ENCODE data around the gene TRIM40. TPM values are rescaled to one million over a fixed set of nuclear protein-coding genes. Genes with fewer than 3 reads are reported as not detected.

Gene TRIM40
- total and polyA plus RNA-seq, 2 of the 13 experiments (the other 11 are each of a cell fraction or from before 2014, with no cell fraction given): 0.58 TPM; not detected in 1

GRCh38 chr6:30091577-30092381 is 44.2 kb upstream of the TRIM40 start (continued):
- TF ChIP-seq ZNF691 (CRISPR knock-in tag; IDR thresholded peaks at IDR 0.05; ENCODE audit: borderline replicate concordance, low read depth) (0 out of 2 replicates have a peak, but pooled peaks have one; percentile 41), MYC (CRISPR knock-in tag; IDR thresholded peaks at IDR 0.05; ENCODE audit: borderline replicate concordance) (no peak), ZIK1 (CRISPR knock-in tag; IDR thresholded peaks at IDR 0.05; ENCODE audit: borderline replicate concordance, low read depth) (no peak), AKAP8 (CRISPR knock-in tag; IDR thresholded peaks at IDR 0.05) (no peak), ZNF580 (CRISPR knock-in tag; IDR thresholded peaks at IDR 0.05; ENCODE audit: borderline replicate concordance, low read depth) (no peak), RARA (CRISPR knock-in tag; IDR thresholded peaks at IDR 0.05) (peak; percentile 67), RXRA (CRISPR knock-in tag; IDR thresholded peaks at IDR 0.05) (no peak), ZNF232 (CRISPR knock-in tag; IDR thresholded peaks at IDR 0.05; ENCODE audit: borderline replicate concordance) (no peak), ZNF672 (CRISPR knock-in tag; IDR thresholded peaks at IDR 0.05) (no peak), ATF2 (CRISPR knock-in tag; IDR thresholded peaks at IDR 0.05) (no peak), MEF2D (CRISPR knock-in tag; IDR thresholded peaks at IDR 0.05) (0 out of 2 replicates have a peak, but pooled peaks have one; percentile 25), SOX5 (CRISPR knock-in tag; IDR thresholded peaks at IDR 0.05; ENCODE audit: borderline replicate concordance) (no peak), HNRNPUL1 (IDR thresholded peaks at IDR 0.05; ENCODE audit: low read depth, low read length) (no peak), ZNF879 (CRISPR knock-in tag; IDR thresholded peaks at IDR 0.05) (0 out of 2 replicates have a peak, but pooled peaks have one; percentile 25), ZSCAN20 (CRISPR knock-in tag; IDR thresholded peaks at IDR 0.05; ENCODE audit: borderline replicate concordance) (no peak), RXRB (CRISPR knock-in tag; IDR thresholded peaks at IDR 0.05; ENCODE audit: borderline replicate concordance) (peak; percentile 35; the same call in 1 of the 2 replicates), HHEX (CRISPR knock-in tag; IDR thresholded peaks at IDR 0.05) (no peak), ELF3 (CRISPR knock-in tag; IDR thresholded peaks at IDR 0.05) (0 out of 2 replicates have a peak, but pooled peaks have one; percentile 32), HOXA5 (CRISPR knock-in tag; IDR thresholded peaks at IDR 0.05) (no peak), ZNF17 (CRISPR knock-in tag; IDR thresholded peaks at IDR 0.05) (no peak), ZNF230 (CRISPR knock-in tag; IDR thresholded peaks at IDR 0.05) (0 out of 2 replicates have a peak, but pooled peaks have one; percentile 28), SMAD9 (CRISPR knock-in tag; IDR thresholded peaks at IDR 0.05) (no peak), ZNF251 (CRISPR knock-in tag; IDR thresholded peaks at IDR 0.05) (no peak), MLX (CRISPR knock-in tag; IDR thresholded peaks at IDR 0.05) (peak; percentile 37; the same call in 1 of the 2 replicates), MTA1 (CRISPR knock-in tag; IDR thresholded peaks at IDR 0.05; ENCODE audit: borderline replicate concordance) (no peak), ZNF777 (CRISPR knock-in tag; IDR thresholded peaks at IDR 0.05) (no peak), DMAP1 (CRISPR knock-in tag; IDR thresholded peaks at IDR 0.05) (no peak), ZNF703 (CRISPR knock-in tag; IDR thresholded peaks at IDR 0.05; ENCODE audit: borderline replicate concordance) (no peak), ZFX (CRISPR knock-in tag; IDR thresholded peaks at IDR 0.05; ENCODE audit: low read depth) (peak; percentile 41; the same call in 1 of the 2 replicates)

Measured in HepG2 (cell line).